Stimulated activated CD8-positive, alpha-beta memory T cell treated with anti-CD3 and anti-CD28 coated beads, Interleukin-12 subunit alpha, Interleukin-12 subunit beta, amount 100 ng/mL, for 1 hour (primary cell): Measurements from ENCODE around the gene PPP2R2D.
"Not testable (repeated sequence)": the region's sequence is repeated elsewhere in the genome, so short reads cannot be mapped to it uniquely, and the experiment has no call there.

Source experiments
- DNase-seq: peaks from one replicate; pipeline ENCODE4 v3.0.0-alpha.2; 2020; ENCODE audit warnings: low read depth

Gene PPP2R2D

DNA sequence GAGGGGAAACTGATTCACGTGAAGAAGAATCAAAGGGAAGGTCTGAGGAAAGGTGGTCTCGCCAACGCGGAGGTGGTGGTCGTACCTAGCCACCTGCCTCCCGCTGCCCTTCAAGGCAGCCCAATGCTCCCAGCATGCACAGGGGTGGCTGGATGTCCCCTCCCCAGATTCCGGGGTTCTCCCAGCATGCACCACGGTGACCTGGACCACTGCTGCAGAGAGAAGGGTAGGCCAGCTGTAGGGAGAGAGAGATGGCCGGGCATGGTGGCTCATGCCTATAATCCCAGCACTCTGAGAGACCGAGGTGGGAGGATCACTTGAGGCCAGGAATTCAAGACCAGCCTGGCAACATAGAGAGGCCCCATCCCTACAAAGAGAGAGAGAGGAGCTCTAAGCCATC is 32.4 kb upstream of the PPP2R2D start:
- no peak for DNase-seq

DNA sequence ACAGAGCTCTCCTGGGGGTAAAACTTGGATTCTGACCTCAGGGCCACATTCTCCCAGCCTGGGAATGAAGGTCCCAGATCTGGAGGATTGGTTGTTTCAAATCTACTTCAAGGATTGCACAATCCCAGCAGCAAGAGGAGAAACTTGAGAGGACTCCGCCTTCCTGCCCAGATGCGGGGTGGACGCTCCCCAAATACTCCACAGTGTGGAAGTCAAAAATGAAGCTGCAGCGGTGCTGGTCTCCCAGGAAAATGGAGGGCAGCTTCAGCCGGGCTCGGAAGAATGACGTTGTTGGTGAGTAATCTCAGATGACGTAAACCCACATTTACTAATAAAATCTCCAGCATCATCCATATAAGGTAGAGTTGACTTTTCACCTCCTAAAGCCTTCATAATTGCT is 31.5 kb upstream of the PPP2R2D start:
- DNase-seq, result no peak

DNA sequence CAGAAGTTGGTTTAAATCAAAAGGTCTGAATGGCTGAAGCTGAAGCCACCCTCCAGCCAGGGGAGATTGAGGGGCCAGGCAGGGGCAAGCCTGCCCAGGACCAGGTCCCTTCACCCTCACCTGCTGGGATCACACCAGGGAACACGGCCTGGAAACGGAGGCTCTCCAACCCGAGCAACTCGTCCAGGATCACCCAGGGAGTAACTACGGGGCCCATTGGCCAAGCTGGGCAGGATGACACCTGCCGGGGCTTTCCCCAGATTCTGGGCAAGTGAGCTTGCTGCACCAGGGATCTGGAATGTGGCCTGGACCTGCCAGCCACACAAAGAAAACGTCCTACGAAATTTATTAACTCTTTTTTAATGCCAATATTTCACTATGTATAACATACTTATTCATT is 30.4 kb upstream of the PPP2R2D start:
- no peak for DNase-seq

DNA sequence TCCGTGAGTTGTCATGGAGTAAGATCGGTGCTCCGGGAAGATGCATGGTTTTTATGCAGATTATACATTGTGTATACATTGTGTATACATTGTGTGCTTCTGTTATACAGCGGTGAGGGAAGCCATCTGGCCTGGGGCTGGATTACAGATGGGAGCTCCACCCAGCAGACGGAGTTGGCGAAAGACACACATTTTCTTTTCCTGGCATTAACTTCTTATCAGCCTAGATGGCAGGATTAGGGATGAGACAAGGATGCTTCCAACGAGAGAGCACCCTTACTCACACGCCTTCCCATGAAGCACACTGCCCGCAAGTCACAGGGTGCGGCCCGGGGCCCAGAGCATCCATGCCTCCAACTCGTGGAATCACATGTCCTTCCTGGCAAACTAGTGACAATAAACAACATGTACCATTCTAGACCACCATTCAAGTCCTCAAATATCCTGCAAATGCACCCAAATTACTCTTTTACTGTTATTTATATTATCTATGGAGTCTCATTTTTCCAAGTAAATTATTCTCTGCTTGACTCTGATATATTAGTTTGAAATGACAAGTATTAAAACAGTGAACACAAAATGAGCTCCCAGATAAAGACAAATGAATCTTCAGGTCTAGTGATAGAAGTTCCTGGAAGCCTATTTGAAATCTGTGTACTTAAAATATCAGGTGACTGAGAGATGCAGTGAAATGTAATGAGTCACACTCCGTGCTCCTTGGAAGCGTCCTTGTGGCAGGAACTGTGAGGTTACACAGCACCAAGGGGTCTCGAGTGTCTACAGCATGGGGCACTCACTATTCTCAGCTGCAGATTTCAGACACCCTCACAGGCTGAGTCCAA is 29.8 kb upstream of the PPP2R2D start:
- DNase-seq, result no peak

DNA sequence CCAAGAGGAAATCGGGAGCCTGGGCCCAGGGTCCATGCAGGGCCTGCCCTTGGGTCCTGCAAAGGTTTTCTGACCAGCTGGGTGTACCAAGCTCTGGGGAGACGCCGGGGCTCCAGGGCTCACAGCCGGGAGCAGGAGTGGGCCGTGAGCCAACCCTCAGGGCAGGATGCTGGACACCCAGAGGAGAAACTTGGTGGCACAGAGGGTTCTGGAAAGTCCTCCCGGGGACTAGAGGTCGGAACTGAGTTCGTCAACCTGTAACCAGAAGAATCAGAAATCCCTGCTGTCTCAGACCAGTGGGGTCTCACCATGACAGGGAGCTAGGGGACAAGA is 29.2 kb upstream of the PPP2R2D start:
- DNase-seq, result no peak

DNA sequence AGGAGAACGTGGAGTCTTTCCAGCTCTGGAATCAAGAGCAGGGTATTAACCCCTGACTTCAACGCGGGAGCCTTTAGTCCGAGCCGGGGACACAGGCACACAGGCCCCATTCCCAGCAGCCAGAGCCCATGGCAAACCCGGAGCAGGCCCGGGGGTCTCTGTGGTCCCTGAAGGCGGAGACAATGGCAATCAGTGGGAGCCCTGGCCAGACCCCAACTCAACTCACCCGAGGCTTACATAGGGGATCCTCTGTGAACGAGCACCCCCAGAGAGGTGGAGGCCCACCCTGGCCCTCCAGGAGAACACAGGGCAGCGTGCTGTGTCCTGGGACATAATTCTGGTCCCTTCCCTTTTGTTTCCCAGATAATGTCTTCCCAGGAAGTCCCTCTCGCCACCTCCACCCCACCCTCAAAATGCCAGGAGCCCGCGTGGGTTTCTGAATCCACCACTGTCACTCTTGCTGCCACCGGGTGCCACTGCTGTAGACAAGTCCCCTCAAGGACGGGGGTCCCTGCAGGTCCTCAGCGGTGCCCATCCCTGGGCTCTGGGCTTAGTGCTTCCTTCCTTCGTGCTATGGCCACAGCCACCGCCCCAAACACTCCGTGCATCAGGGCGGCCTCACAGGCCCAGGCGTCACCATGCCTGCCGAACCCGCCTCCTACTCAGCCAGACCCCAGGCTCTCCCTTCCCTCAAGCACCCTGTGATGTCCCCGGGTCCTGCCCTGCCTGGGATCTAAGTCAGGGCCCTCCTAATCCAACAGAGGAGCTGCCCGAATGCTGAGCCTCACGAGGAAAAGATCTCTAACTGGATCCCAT is 28.6 kb upstream of the PPP2R2D start:
- no peak for DNase-seq

DNA sequence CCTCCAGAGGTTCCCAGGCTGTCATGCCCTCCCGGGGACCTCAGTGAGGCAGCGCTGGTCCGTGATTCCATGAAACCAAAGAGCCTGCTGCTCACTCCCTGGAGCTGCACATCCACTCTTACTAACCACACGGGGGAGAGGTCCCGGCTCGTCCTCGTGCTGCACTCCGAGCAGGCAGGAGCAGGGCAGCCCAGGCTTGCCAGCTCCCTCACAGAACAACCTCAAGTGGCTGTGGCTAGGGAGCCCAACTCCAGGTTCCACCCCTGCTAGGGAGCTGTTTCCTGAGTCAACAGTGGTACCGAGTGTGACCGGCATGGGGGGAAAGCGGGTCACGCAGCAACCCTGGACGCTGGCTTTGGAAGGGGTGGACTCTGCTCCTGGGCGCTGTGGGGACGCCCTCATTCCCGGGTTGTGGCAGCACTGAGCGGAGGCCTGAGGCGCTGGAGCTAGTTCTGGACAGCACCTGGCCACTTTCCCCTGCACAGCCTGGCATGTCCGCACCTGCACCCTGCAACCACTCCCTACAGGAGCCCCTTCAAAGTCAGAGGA is 27.9 kb upstream of the PPP2R2D start:
- DNase-seq, result no peak

DNA sequence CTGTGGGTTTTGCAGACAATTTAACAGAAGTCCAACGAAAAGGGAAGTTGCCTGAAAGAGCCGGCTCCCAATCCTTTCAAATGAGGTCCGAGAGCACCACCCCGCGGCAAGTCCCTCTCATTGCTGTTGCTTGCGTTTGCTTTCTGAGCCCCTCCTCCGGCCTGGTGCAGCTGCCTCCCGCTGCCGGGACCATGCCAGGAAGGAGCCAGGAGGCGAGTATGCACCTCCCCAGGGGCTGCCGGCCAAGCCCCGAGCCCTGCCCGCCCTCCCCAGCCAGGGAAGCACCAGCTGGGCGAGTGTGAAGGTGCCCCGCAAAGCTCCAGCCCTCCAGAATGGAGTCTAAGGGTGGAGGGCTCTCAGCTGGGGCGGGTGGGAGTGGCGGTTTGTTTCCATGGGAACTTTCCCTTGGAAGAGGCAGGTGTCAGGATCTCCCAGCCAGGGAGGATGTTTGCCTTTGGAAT is 25.8 kb upstream of the PPP2R2D start:
- DNase-seq, result peak; percentile 18

DNA sequence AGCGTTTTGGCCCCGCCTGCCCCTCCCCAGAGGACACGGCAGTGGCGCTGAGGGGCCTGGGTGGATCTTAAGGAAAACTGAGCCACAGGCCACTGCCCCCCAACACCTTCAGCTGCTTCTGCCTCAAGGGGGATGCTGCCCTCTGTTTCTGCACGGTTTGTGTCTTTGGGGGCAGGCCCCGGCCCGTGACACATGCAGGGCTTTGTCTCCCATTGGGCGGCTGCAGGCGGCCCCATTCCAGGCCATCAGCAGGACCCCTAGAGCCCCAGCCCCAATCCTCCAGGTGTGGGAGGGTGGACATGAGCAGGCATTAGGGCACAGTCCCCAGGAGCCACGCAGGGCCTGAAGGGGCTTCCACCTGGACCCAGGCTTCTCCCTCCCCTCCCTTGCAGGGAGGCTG is 25.3 kb upstream of the PPP2R2D start:
- no peak for DNase-seq

DNA sequence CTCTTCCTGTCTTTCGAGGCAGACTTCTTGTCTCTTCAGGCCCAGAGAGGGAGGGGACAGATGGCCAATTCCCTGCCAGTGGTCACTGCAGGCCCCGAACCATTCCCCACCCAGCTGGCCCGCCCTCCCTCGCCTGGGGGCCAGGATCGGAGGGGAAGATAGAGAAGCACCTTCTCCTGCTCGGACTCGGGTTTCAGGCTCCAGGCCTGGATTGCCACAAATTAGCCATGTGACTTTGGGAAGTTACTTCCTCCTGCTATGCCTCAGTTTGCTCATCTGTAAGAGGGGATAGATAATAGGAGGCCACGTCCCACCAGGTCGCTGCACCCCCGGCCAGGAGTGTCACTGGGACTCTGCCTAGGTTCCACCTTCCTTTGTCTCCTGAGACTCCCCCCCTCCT is 24.8 kb upstream of the PPP2R2D start:
- no peak for DNase-seq

DNA sequence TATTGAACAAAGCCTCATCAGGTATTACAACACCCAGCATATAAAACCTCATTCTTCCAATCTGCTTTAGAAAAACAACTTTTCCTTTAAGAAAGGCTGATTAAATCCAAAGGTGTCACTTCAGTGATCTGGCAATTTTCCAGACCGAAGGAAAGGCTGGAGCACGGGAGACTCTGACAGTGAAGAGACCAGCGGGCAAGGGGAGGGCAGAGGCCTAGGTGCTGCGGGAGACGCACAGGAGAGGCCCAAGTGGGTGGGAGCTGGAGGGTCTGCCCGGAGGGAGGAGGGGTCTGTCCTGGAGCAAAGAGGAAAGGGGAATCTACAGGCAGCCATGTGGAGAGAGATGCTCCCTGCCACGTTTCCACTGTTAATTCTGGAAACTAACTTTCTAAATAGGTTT is 24.3 kb upstream of the PPP2R2D start:
- no peak for DNase-seq

DNA sequence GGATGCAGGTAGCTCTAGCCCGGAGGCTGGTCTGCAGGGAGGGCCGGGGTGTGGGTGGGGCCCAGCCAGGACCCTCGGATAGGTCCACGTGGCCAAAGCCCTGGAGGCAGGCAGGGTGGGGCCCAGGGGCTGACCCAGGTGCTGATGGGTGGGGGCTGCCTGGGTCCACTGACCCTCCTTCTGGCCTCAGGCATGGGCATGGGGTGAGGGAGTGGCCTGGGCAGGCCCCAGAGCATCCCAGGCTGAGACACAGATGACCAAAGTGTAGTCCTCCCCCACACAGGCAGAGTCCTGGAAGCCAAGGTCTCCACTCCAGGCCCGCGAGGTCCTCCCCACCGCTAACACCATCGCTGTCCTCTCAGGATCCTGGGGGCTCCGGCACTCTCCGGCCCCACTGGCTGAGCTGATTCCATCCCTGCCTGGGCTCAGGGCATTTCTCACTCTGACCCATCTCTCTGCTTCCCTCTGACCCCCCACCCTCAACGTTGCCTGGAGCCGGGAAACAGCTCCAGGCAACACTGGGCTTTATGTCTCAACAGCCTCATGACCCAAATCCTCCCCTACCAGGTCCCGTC is 20.7 kb upstream of the PPP2R2D start:
- no peak for DNase-seq

DNA sequence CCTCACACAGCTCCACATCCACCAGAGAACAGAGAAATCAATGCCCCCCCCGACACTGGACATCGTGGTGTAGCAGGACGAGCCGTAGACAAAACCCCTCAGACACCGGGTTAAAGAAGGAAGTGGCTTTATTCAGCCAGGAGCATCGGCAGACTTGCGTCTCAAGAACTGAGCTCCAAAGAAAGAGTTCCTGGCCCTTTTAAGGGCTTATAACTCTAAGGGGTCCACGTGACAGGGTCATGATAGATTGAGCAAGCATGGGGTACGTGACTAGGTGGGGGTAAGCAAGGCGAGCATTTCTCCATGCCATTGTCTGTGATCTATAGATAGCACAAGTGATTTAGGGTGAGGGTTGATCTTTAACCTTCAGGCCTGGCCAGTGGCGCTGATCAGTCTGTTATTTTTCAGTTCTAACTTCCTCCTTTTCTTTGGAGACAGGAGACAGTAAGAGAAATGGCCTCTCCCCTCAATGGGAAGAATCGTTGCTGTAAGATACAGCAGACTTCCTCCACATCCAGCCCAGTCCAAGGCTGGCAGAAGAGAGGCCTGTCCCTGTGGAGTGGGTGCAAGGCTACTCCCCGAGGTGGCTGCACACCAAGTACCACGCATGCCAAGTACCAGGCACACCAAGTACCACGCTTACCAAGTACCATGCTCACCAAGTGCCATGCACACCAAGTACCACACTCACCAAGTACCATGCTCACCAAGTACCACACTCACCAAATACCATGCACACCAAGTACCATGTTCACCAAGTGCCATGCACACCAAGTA is 19.5 kb upstream of the PPP2R2D start:
- DNase-seq, result no peak

DNA sequence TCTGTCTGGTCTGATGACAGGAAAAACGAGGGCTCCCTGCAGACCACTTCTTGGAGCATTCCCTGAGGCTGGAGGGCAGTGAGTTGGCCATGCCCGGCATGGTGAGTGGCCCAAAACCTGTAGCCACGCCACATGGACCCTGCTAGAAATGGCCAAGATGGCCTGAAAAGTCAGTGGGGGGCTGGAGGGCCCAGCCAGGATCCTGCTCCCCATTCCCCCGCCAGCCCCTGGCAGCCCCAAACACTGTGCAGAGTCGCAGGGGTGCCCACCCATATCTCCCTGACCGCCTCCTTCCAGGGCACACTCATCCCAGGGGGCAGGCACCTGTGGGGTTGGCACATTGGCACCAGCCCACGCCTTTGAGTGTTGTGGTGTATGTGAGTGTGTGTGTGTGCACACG is 18.7 kb upstream of the PPP2R2D start:
- no peak for DNase-seq

DNA sequence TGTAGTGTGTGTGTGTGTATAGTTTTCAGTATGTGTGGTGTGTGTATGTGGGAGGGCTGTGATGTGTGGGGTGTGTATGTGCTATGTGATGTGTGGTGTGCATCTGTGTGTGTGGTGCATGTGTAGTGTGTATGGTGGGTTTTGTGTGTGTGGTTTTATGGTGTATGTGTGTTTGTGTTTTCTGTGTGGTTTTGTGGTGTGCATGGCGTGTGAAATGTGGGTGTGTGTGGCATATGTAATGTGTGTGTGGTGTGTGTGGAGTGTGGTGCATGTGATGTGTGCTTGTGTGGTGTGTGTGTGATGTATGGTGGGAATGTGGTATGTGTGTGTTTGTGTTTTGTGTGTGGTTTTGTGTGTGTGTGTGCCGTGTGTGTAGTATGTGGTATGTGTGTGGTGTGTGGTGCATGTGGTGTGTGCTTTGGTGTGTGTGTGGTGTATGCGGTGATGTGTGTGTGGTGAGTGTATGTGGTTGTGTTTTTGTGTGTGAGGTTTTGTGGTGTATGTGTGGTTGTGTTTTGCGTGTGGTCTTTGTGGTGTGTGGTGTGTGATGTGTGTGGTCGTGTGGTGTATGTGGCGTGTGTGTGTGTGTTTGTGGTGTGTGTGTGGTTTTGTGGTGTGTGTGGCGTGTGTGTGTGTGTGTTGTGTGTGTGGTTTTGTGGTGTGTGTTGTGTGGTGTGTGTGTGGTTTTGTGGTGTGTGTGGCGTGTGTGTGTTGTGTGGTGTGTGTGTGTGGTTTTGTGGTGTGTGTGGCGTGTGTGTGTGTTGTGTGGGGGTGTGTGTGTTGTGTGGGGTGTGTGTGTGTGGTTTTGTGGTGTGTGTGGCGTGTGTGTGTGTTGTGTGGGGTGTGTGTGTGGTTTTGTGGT is 18.0 kb upstream of the PPP2R2D start:
- DNase-seq, result no peak

DNA sequence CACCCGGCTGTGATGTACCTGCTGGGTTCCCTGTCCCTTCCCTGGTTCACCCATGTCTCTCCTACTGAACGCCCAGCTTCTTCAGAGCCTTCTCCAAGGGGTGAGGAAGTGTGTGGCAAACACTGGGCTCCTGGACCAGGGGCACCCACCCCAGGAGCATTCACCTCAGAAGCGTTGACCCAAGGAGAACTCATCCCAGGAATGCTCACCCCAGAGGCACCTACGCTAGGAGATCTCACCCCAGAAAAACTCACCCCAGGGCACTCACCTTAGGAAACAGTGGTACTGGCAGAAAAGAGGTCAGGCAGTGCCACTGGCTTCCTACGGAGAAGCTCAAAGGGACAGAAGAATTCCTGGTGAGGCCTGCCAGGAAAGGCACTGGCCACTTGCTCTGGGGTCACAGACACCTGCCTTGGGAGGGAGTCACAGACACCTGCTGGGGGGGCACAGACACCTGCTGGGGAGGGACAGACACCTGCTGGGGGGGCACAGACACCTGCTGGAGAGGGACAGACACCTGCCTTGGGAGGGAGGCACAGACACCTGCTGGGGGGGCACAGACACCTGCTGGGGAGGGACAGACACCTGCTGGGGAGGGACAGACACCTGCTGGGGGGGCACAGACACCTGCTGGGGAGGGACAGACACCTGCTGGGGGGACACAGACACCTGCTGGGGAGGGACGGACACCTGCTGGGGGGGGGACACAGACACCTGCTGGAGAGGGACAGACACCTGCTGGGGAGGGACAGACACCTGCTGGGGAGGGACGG is 17.0 kb upstream of the PPP2R2D start:
- DNase-seq, result not testable (repeated sequence)

DNA sequence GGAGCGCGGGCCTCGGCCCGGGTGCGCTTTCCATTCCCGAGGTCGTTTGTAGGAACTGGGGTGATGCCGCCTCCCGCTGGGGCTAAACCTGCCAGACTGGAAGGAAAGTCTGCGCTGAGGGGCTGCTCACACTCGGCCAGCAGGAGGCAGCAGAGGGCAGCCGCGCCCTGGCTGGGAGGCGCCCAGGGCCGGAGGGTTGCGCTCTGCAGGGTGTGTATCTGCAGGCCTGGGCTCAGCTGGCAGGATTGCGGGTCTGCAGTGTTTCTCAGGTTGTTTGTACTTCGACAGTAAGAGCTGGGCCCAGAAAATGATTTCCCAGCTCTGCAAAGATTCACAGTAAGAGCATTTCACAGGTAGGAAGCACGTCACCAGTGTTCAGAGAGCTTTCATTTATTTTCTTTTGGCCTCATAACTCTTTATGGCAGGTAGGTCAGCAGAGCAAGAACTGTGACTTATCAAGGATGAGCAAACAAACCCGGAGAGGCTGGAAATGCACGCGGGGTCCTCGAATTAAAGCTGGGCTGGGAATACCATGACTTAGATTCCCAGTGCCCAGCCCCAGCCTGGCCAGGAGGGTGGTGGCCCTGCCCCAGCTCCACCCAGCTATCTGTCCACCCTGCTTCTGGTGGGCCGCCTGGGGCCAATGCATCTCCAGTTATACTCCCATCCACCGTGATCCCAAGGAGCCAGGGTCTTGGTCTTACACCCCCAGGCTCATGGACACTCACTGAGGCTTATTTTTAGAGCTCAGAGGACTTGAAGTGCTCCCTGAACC is 15.2 kb upstream of the PPP2R2D start:
- DNase-seq, result peak; percentile 69

DNA sequence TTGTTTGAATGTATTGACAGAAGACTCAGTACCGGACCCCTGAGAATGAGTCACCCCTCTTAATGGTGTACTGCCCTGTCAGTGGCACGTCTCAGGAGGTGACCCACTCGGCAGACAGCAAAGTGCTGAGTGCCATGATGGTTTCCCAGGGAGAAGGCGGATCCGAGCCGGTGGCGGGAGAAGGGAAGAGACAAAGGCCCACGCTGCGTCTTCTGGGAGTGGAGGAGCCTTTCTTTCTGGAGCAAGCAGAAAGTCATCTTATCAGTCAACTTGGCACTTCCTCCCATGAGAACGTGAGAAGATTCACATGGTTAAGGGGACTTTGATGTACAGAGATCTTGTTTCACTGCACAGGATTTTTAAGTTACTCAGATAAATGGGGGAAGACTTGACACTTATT is 14.6 kb upstream of the PPP2R2D start:
- DNase-seq, result no peak

DNA sequence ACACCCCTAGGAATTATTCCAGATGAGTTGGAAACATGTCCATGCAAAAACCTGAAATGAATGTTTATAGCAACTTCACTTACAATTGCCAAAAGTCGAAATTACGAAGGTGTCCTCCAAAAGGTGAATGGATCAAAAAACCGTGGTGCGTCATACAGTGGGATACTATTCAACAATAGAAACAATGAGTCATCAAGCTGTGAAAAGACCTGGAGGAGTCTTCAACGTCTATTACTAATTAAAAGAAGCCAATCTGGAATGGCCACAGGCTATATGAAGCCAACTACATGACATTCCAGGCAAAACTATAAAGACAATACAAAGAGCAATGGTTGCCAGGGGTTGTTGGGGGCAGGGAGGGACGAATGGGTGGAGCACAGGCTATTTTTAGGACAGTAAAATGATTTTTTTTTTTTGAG is 12.6 kb upstream of the PPP2R2D start:
- no peak for DNase-seq
